Endothelial cell (in vitro differentiated cells): ENCODE measurements around the gene EPG5. TPM values are rescaled to one million over a fixed set of nuclear protein-coding genes. Genes with fewer than 3 reads are reported as not detected.
"Not testable (repeated sequence)": the region's sequence is repeated elsewhere in the genome, so short reads cannot be mapped to it uniquely, and the experiment has no call there.

Experiments used
- DNase-seq: peaks from one replicate; pipeline ENCODE4 v3.0.0; 2021; ENCODE audit warnings: low spot score
- H3K27ac Mint-ChIP-seq: one replicate; pipeline ENCODE4 v1.8.0; 2021; ENCODE audit warnings: mixed read lengths, inconsistent platforms; ENCODE audit not compliant: unreplicated experiment
- H3K27me3 Mint-ChIP-seq: one replicate; pipeline ENCODE4 v1.8.0; 2021; ENCODE audit warnings: mild to moderate bottlenecking, moderate library complexity, mixed read lengths, inconsistent platforms; ENCODE audit not compliant: unreplicated experiment
- H3K36me3 Mint-ChIP-seq: one replicate; pipeline ENCODE4 v1.8.0; 2021; ENCODE audit warnings: mild to moderate bottlenecking, low read depth, mixed read lengths, inconsistent platforms; ENCODE audit not compliant: unreplicated experiment
- H3K4me1 Mint-ChIP-seq: one replicate; pipeline ENCODE4 v1.8.0; 2021; ENCODE audit warnings: mild to moderate bottlenecking, mixed read lengths, inconsistent platforms; ENCODE audit not compliant: unreplicated experiment
- H3K4me3 Mint-ChIP-seq: one replicate; pipeline ENCODE4 v1.8.0; 2021; ENCODE audit warnings: mild to moderate bottlenecking, mixed read lengths, inconsistent platforms; ENCODE audit not compliant: unreplicated experiment
- H3K9me3 Mint-ChIP-seq: one replicate; pipeline ENCODE4 v1.8.0; 2021; ENCODE audit warnings: mixed read lengths, inconsistent platforms; ENCODE audit not compliant: unreplicated experiment
- total RNA-seq: library from RNA; stranded (reverse); fragmentation: NEBNext Ultra II Directional; extraction: Animal tissue kit (Norgen Biotek cat#: 25700); gene quantifications from one replicate; pipeline ENCODE4 v1.2.1, GENCODE V29; 2021; ENCODE audit not compliant: unreplicated experiment
- TF ChIP-seq, protein P1 (sequence below): fragments of 200-600 bp; sonication (generic); IDR thresholded peaks from one replicate; pipeline ENCODE4 v1.5.0; 2021; ENCODE audit warnings: antibody characterized with exemption; ENCODE audit not compliant: unreplicated experiment

The EPG5 gene
- total RNA-seq, 1 donor from 2014 or later, result 26.1 TPM

- TF ChIP-seq, protein P1, sequence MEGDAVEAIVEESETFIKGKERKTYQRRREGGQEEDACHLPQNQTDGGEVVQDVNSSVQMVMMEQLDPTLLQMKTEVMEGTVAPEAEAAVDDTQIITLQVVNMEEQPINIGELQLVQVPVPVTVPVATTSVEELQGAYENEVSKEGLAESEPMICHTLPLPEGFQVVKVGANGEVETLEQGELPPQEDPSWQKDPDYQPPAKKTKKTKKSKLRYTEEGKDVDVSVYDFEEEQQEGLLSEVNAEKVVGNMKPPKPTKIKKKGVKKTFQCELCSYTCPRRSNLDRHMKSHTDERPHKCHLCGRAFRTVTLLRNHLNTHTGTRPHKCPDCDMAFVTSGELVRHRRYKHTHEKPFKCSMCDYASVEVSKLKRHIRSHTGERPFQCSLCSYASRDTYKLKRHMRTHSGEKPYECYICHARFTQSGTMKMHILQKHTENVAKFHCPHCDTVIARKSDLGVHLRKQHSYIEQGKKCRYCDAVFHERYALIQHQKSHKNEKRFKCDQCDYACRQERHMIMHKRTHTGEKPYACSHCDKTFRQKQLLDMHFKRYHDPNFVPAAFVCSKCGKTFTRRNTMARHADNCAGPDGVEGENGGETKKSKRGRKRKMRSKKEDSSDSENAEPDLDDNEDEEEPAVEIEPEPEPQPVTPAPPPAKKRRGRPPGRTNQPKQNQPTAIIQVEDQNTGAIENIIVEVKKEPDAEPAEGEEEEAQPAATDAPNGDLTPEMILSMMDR, result no peak
- peaks cover 4% of the 10 kb centered on the region for H3K27me3 Mint-ChIP-seq
- peaks cover 4% of the 10 kb centered on the region for H3K36me3 Mint-ChIP-seq
- no peak overlapping the region for H3K27ac Mint-ChIP-seq
- H3K9me3 Mint-ChIP-seq, result no peaks in the 10 kb centered on the region
- no peak for DNase-seq
- no peak overlapping the region for H3K4me3 Mint-ChIP-seq
- peaks cover 10% of the 10 kb centered on the region for H3K4me1 Mint-ChIP-seq
Measured at GRCh38 chr18:45962866-45963265, 4.3 kb downstream of the EPG5 start.

DNA sequence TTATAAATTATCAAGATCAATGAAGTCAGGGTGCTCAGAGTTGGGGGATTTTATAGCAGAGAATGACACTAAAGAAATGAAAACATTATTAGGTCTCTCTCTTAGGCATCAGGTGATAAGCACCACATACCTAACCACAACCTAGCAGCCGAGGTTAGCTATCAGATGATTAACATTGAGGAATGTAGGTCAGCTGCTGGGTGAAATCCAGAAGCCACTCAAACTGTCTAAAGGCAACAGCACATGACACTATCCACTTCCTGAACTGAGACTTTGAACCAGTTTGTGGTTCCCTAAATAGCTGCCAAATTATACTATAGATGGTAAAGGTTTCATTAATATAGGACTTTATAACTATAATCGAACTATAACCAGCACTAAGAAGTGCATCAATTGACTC, 4.7 kb downstream of the EPG5 start:
- no peaks in the 10 kb centered on the region for H3K9me3 Mint-ChIP-seq
- H3K4me1 Mint-ChIP-seq, result peaks cover 10% of the 10 kb centered on the region
- no peak overlapping the region for H3K4me3 Mint-ChIP-seq
- H3K27ac Mint-ChIP-seq, result no peak overlapping the region
- TF ChIP-seq, protein P1, result no peak
- H3K27me3 Mint-ChIP-seq, result peaks cover 4% of the 10 kb centered on the region
- no peak for DNase-seq
- peaks cover 4% of the 10 kb centered on the region for H3K36me3 Mint-ChIP-seq

DNA sequence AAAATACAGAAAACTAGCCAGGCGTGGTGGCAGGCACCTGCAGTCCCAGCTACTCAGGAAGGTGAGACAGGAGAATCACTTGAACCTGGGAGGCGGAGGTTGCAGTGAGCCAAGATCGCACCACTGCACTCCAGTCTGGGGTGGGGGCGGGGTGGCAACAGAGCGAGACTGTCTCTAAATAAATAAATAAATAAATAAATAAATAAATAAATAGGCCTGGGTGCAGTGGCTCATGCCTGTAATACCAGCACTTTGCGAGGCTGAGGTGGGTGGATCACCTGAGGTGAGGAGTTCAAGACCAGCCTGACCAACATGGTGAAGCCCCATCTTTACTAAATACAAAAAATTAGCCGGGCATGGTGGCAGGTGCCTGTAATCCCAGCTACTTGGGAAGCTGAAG, 7.6 kb downstream of the EPG5 start:
- not testable (repeated sequence) for H3K4me1 Mint-ChIP-seq, H3K27me3 Mint-ChIP-seq, H3K9me3 Mint-ChIP-seq, H3K36me3 Mint-ChIP-seq, DNase-seq, H3K27ac Mint-ChIP-seq, H3K4me3 Mint-ChIP-seq

GRCh38 chr18:45958730-45959129, 8.4 kb downstream of the EPG5 start:
- Mint-ChIP-seq H3K36me3 (peaks cover 8% of the 10 kb centered on the region), H3K9me3 (no peaks in the 10 kb centered on the region), H3K27ac (no peak overlapping the region), H3K4me1 (no peaks in the 10 kb centered on the region), H3K4me3 (no peak overlapping the region), H3K27me3 (no peaks in the 10 kb centered on the region)
- TF ChIP-seq, protein P1, result no peak
- no peak for DNase-seq

- Mint-ChIP-seq H3K36me3 (peaks cover 14% of the 10 kb centered on the region), H3K4me1 (no peaks in the 10 kb centered on the region), H3K9me3 (no peaks in the 10 kb centered on the region), H3K4me3 (no peak overlapping the region), H3K27ac (no peak overlapping the region), H3K27me3 (no peaks in the 10 kb centered on the region)
- DNase-seq, result no peak
- TF ChIP-seq, protein P1, result no peak
Measured at GRCh38 chr18:45958027-45958426, 9.1 kb downstream of the EPG5 start.

GRCh38 chr18:45957100-45957499, 10.0 kb downstream of the EPG5 start:
- no peaks in the 10 kb centered on the region for H3K9me3 Mint-ChIP-seq
- peaks cover 14% of the 10 kb centered on the region for H3K36me3 Mint-ChIP-seq
- no peak for DNase-seq
- no peak overlapping the region for H3K4me3 Mint-ChIP-seq
- H3K27me3 Mint-ChIP-seq, result no peaks in the 10 kb centered on the region
- no peaks in the 10 kb centered on the region for H3K4me1 Mint-ChIP-seq
- TF ChIP-seq, protein P1, result no peak
- no peak overlapping the region for H3K27ac Mint-ChIP-seq
